ENCODE data around the gene CABP1.
"Not testable (repeated sequence)": the region's sequence is repeated elsewhere in the genome, so short reads cannot be mapped to it uniquely, and the experiment has no call there.

CABP1 gene

GRCh38 chr12:120639771-120640721 is at the start of gene CABP1:
Gene CABP1, plus strand, starts transcription at chr12:120640626. Its CDS starts 60 bp downstream, at chr12:120640686.
- DNase-seq, result peak; percentile 85

GRCh38 chr12:120590741-120591407 is 49.6 kb upstream of the CABP1 start:
- no peak for DNase-seq

GRCh38 chr12:120592121-120593049 is 48.0 kb upstream of the CABP1 start:
- DNase-seq, result no peak

- DNase-seq, result no peak
Measured at GRCh38 chr12:120596901-120597300, 43.5 kb upstream of the CABP1 start.

GRCh38 chr12:120597861-120598260 is 42.6 kb upstream of the CABP1 start:
- DNase-seq, result no peak

GRCh38 chr12:120598674-120599463 is 41.6 kb upstream of the CABP1 start:
- no peak for DNase-seq

- no peak for DNase-seq
Measured at GRCh38 chr12:120599672-120600552, 40.5 kb upstream of the CABP1 start.

DNA sequence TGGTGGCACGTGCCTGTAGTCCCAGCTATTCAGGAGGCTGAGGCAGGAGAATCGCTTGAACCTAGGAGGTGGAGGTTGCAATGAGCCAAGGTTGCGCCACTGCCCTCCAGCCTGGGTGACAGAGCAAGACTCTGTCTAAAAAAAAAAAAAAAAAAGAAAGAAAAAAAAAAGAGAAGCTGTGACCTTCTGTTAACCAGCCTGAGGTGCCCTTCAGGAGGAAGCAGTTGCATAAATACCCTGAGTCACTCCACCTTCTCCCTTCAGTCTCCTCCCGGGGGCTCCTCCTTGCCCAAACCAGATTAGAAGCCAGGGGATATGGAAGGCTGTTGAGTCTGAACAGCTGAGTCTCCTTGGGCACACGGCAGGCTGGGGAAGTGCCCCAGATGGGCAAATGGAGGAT is 38.0 kb upstream of the CABP1 start:
- not testable (repeated sequence) for DNase-seq

DNA sequence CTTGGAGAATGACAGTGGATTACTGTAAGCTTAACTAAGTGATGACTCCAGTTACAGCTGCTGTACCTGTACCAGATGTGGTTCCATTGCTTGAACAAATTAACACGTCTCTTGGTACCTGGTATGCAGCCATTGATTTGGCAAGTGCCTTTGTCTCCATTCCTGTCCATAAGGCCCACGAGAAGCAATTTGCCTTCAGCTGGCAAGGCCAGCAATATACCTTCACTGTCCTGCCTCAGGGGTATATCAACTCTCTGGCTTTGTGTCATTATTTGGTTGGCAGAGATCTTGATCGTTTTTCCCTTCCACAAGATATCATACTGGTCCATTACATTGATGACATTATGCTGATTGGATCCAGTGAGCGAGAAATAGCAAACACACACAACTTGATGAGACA is 29.9 kb upstream of the CABP1 start:
- DNase-seq, result no peak

- DNase-seq, result not testable (repeated sequence)
Measured at GRCh38 chr12:120611534-120611933, 28.9 kb upstream of the CABP1 start.

DNA sequence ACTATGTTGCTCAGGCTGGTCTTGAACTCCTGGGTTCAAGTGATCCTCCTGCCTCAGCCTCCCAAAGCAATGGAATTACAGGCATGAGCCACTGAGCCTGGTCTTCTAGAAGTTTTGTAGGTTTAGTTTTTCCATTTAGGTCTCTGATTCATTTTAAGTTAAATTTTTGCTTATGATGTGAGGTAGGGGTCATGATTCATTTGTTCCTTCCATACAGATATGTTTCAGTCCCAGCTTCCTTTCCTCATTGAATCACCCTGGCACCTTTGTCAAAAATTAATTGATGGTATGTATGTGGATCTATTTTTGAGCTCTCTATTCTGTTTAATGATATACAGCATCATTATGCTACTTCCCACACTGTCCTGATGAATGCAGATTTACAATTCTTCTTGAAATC is 25.6 kb upstream of the CABP1 start:
- no peak for DNase-seq

DNA sequence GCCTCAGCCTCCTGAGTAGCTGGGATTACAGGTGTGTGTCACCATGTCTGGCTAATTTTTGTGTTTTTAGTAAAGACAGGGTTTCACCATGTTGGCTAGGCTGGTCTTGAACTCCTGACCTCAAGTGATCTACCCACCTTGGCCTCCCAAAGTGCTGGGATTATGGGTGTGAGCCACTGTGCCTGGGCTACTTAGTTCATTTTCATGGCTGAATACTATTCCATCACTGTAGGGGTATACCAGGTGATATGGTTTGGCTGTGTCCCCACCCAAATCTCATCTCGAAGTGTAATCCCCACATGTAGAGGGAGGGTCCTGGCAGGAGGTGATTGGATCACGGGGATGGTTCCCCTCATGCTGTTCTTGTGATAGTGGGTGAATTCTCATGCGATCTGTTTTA is 23.2 kb upstream of the CABP1 start:
- not testable (repeated sequence) for DNase-seq

GRCh38 chr12:120617767-120618166 is 22.7 kb upstream of the CABP1 start:
- DNase-seq, result not testable (repeated sequence)

- DNase-seq, result no peak
Measured at GRCh38 chr12:120618954-120619615, 21.3 kb upstream of the CABP1 start.

DNA sequence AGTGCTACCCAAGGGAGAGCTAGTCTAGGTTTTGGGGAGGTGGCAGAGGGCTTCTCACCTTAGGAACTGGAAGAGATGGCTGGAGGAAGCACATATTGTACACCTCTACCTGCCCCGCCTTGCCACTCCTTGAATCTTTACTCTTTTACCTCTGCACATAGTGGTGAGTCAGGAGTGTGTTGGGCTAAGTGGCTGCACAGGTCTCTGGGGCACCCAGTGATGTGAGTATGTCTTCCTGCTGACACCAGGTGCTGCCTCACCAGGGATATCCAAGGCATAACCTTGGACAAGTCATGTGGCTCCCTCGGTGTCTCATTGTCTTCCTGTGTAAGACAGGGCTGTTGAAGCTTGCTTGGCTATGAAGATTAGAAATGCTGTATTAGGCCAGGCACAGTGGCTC is 19.8 kb upstream of the CABP1 start:
- no peak for DNase-seq

DNA sequence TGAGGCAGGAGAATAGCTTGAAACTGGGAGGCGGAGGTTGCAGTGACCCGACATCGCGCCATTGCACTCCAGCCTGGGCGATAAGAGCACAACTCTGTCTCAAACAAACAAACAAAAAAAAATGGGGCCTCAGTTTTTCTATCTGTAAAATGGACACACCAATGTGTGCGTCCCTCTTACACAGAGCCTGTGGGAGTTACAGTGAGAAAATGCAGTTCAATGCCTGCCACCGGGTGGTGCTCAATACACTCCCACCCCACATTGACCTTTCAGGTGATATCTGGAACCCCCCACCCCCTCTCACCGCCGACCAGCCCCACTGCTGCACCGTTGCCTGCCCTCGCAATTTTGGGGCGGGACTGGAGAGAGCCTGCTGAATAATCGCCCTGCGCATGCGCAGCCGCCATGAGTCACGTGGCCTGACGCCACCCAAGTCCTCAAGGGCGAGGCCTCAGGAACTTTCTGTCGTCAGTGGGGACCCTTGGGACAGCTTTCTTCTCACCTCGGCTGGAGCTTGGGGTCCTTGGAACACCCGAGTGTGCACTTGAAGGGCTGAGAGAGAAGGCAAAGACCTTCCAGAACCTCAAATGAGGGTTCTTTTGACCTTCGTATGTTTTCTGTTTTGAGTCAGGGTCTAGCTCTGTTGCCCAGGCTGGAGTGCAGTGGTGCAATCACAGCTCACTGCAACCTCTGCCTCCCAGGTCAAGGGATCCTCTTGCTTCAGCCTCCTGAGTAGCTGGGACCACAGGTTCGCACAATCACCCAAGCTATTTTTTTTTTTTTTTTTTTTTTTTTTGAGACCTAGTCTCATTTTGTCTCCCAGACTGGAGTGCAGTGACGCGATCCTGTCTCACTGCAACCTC is 14.6 kb upstream of the CABP1 start:
- DNase-seq, result peak; percentile 37

DNA sequence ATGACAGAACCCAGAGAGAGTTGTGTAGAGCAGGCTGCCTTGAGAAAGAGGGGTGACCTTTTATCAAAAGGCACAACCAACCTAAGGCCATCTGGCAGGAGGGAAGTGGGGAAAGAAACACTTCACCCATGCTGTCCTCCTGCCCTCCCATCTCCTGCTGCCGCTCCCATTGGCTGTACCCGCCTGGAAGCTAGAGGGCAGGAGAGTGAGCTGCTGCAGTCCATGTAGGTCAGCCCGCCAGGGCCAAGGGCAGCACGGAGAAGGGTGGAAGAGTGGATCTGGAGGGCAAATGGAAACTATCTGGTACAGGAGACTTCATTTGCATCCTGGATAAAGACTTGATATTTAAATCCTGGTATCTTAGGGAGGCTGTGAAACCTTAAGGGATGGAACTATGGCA is 11.5 kb upstream of the CABP1 start:
- DNase-seq, result no peak

- no peak for DNase-seq
Measured at GRCh38 chr12:120630104-120630892, 10.1 kb upstream of the CABP1 start.

DNA sequence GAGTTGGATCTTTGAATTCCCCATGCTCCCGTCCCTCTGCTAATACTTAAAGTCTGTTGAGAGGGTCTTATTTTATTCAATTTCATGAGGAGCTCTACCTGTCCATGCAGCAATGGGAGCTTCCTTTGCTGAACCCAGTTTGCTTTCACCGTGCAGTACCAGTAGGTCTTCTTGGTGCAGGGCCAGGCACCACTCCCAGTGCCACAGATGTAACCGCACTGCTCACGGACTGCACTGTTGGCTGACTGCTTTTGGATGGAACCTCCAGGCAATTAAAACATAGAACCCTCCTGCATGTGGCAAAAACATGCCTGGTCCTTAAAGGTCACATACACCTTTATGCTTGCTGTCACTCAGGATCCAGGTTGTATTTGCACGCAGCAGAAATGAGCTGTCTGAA is 9.3 kb upstream of the CABP1 start:
- no peak for DNase-seq
